Right forelimb (tissue), 1 donor: ENCODE results near the gene MGMT.

Experiments used
- DNase-seq: peaks from one replicate; pipeline ENCODE4 v3.0.0-alpha.2; 2018

The MGMT gene

GRCh38 chr10:129716881-129717280 is 249.8 kb downstream of the MGMT start:
- no peak for DNase-seq

- peak; percentile 33 for DNase-seq
These were observed 250.9 kb downstream of the MGMT start for GRCh38 chr10:129717816-129718547.

- DNase-seq = peak; percentile 35
These were observed 251.7 kb downstream of the MGMT start for GRCh38 chr10:129718548-129719414.

DNA sequence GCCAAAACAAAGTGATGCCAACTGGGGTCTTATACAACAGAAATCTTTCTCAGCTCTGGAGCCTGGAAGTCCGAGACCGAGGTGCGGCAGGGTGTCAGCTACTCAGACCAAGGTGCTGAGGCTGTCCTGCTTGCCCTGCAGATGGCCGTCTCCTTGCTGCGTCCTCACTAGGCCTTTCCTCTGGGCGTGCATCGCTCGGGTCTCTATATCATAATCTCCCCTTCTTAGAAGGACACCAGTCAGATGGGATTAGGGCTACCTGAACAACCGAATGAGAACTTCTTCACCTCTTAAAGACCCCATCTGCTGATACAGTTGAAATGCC is 252.3 kb downstream of the MGMT start:
- peak; percentile 35 for DNase-seq

DNA sequence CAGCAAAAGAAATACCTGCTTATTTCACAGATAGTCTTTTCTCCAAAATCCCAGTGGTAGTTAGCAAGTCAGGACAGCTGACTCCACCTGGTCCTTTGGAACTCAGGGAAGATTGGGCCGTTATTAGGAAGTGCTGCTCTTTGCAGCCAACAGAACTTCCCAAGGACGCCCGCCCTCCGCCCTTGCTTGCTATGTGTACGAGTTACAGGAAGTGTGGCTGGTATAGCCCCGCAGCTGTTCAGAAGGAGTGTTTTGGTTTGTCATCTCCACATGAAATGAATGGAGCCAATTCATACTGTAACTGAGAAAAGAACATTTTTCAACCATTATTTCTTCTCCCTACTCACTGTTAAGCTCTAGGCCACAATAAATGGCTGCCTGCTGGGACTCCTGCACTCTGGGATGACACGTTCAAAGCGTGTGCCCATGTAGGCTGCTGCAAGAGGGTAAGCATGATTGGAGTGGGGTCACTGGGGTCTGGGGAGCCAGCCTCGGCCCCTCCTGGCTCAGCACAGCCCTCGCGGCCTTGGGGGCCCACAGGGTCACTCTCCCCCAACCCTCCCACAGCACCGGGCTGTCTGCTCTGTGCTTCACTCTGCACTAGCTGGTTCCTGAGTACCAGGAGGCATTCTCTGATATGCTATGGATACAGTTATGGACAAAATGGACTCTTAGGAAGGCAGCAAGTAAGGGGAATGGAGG is 253.0 kb downstream of the MGMT start:
- DNase-seq = peak; percentile 38

GRCh38 chr10:129725011-129725410 is 258.0 kb downstream of the MGMT start:
- DNase-seq = peak; percentile 33

- DNase-seq = no peak
These were observed 258.4 kb downstream of the MGMT start for GRCh38 chr10:129725482-129725881.

DNA sequence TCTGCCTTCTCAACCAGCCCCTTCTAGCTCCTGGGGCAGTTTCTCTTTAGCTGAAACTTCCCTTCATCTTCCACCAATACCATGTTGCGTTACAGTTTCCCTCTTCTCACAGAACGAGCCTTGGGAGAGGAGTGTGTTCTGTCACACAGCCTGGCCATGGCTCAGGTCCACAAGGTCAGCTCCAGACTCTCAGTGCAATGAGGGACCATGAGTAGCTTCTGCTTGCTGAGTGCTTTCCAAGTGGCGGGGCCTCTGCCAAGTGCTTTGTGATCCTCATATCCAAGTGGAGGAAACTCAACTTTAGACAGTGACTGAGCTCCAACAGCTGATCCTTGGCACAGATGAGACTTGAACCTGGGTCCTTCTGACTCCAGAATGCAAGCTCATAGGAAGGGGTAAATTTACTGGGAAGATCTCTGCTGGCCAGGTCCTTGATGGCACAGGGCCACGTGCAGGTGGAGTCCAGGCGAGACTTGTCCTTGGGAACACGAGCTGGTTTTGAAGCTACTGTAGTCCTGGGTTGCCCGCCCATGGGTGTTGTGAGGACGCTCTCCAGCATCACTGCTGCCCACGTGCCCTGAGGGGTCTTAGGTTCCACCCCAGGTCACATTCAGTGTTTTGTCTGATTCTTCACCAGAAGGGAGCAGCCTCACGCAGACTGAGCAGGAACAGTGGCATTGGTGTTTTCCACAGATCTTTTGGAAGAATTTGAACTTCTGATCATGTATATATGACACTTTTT is 259.0 kb downstream of the MGMT start:
- no peak for DNase-seq

- no peak for DNase-seq
These were observed 260.0 kb downstream of the MGMT start for GRCh38 chr10:129727071-129727470.

GRCh38 chr10:129727495-129727894 is 260.5 kb downstream of the MGMT start:
- DNase-seq = no peak

- no peak for DNase-seq
These were observed 261.3 kb downstream of the MGMT start for GRCh38 chr10:129728246-129728820.

- no peak for DNase-seq
These were observed 262.1 kb downstream of the MGMT start for GRCh38 chr10:129728905-129729795.

DNA sequence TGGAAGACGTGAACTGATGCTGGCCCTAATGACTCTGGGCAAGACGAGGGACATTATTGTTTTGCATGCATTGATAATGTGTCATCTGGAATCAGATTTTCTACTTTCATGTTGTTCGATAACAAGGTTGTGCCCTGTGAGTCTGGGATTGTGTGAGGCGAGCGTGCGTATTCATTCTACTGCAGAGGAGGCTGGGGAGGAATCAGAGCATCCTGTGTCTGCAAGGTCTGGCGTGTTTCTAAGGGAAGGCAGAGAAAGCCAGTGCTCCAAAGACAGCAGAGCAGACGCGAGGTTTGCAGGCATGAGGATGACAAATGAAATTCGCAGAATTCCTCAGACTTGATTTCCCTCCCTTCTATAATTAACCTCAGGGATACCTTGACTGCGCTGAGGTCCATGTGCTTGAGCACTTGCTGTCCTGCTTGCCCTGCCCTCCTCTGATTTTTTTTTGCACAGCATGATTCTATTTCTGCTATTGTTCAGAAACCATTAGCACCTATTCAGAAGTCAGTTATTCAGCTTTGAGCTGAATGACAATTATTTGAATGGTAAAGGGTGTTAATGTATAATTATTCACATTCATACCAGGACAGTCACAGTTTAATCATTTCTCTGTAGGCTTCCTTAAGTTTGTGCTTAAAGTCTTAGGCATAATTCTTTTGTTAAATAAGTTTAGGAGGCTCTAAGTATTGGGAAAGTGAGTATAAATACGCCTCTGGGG is 263.4 kb downstream of the MGMT start:
- no peak for DNase-seq

DNA sequence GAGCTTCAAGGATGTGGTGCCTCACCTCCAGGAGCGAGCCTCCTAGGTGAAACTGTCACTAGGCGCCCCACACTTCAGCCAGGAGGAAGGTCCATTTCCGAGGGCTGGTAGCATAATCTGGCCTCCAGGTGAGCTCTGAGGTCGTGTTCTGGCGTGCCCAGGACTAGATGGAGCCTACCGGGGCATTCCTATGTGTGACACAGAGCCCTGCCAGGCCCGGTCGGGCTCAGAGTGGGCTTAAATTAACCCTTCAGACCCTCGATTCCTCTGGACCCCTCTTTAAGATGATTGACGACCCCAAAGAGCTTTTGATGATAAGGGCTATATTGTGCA is 263.9 kb downstream of the MGMT start:
- DNase-seq = no peak

GRCh38 chr10:129740532-129741279 is 273.7 kb downstream of the MGMT start:
- DNase-seq = peak; percentile 30

GRCh38 chr10:129741280-129741977 is 274.4 kb downstream of the MGMT start:
- DNase-seq = no peak

GRCh38 chr10:129741978-129742741 is 275.1 kb downstream of the MGMT start:
- DNase-seq = no peak

- no peak for DNase-seq
These were observed 275.9 kb downstream of the MGMT start for GRCh38 chr10:129742742-129743550.
